IPS-15b (cell line): Measurements from ENCODE around the gene LAMA2.

Experiments
- H3K27me3 ChIP-seq: one replicate; pipeline ENCODE4 v1.6.1; 2013; ENCODE audit warnings: low read length; ENCODE audit not compliant: control insufficient read depth, insufficient read depth
- H3K36me3 ChIP-seq: one replicate; pipeline ENCODE4 v1.6.1; 2013; ENCODE audit warnings: low read length; ENCODE audit not compliant: control insufficient read depth, insufficient read depth
- H3K4me1 ChIP-seq: one replicate; pipeline ENCODE4 v1.6.1; 2013; ENCODE audit warnings: mild to moderate bottlenecking, low read length; ENCODE audit not compliant: control insufficient read depth, insufficient read depth
- H3K4me3 ChIP-seq: one replicate; pipeline ENCODE4 v1.5.1; 2013; ENCODE audit warnings: low read depth, low read length
- H3K9ac ChIP-seq: one replicate; pipeline ENCODE4 v1.6.1; 2013; ENCODE audit warnings: low read depth, mild to moderate bottlenecking, low read length
- H3K9me3 ChIP-seq: one replicate; pipeline ENCODE4 v1.6.1; 2013; ENCODE audit warnings: mild to moderate bottlenecking, low read length; ENCODE audit not compliant: control insufficient read depth, insufficient read depth

LAMA2 gene

DNA sequence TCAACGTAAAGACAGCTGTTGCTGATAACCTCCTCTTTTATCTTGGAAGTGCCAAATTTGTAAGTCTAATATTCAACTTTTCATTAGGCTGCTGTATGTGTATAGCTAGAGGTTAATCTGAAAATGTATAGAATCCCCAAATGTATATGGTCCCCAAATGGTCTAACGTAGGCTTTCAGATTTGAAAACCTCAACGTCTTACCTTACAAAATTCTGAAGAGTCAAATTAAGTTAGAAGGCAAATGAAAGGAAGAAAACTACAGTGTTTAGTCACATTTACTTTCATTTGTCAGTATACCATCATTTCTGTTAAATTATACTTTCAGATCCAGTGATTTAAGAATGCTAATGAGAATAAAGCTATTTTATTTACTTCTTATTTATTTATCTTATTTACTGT, 570.1 kb downstream of the LAMA2 start:
- no peak overlapping the region for H3K9ac ChIP-seq
- no peaks in the 10 kb centered on the region for H3K36me3 ChIP-seq
- H3K27me3 ChIP-seq, result no peaks in the 10 kb centered on the region
- H3K9me3 ChIP-seq, result no peaks in the 10 kb centered on the region
- no peaks in the 10 kb centered on the region for H3K4me1 ChIP-seq
- no peak overlapping the region for H3K4me3 ChIP-seq

DNA sequence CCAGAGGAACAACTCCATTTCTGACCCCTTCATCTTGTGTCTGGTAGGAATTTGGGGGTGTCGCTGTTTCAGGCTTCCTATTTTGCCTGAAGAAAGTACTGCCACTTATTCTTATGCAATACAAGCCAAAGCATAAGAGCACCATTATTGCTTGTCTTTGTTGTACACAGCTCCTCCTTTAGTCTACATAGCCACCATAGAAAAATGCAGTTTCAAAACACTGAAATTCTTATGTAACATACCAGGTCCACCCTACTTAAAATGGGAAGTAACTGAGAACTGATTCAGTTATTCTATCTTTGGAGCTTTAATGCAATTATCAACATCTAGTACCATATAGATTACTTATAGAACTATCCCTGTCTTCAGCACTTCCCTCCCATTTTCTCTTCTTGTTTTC, 571.5 kb downstream of the LAMA2 start:
- Histone ChIP-seq H3K9me3 (no peaks in the 10 kb centered on the region), H3K4me3 (no peak overlapping the region), H3K4me1 (no peaks in the 10 kb centered on the region), H3K36me3 (no peaks in the 10 kb centered on the region), H3K9ac (no peak overlapping the region), H3K27me3 (no peaks in the 10 kb centered on the region)

DNA sequence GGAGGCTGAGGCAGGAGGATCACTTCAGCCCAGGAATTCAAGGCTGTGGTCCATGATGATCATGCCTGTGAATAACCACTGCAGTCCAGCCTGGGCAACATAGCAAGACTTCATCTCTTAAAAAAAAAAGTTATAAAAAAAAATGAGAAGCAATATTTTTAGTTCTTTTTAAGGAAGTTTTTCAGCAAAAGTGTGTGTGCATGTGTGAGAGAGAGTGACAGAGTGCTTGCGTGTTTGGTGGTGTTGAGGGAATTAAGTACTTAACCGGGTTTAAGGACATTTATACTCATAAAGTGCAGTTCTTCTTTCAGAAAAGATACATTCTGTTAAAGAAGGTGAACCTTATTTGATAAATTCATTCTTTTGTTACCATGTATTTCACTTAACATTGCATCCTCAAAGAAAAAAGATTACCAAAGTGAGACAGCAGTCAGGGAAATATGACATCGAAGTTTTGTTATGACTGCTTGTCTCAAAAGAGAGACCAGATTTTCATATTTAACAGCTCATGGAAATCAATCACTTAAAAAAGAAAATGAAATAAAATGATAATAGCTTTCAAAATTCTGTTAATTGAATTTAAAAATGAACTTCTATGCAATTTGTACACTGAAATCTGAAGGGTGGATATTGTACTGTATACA, 572.3 kb downstream of the LAMA2 start:
- Histone ChIP-seq H3K36me3 (no peaks in the 10 kb centered on the region), H3K27me3 (no peaks in the 10 kb centered on the region), H3K4me3 (no peak overlapping the region), H3K4me1 (peaks cover 3% of the 10 kb centered on the region), H3K9ac (no peak overlapping the region), H3K9me3 (no peaks in the 10 kb centered on the region)

DNA sequence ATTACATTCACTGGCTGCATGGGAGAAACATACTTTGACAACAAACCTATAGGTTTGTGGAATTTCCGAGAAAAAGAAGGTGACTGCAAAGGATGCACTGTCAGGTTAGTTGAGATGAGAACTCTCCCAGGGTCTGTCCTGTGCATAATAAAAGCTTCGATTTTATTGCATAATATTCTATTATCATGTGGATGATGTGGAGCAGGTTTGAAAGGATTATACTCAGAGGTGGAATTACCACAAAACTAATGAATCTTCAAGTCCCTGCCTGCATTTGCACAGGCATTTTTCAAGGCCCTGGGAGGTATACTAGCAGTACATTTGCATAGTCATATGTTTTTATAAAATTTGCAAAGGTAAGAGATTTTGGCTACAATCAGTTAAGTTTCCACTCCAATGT, 577.3 kb downstream of the LAMA2 start:
- no peaks in the 10 kb centered on the region for H3K9me3 ChIP-seq
- no peaks in the 10 kb centered on the region for H3K27me3 ChIP-seq
- no peaks in the 10 kb centered on the region for H3K36me3 ChIP-seq
- H3K4me1 ChIP-seq, result peaks cover 9% of the 10 kb centered on the region
- no peak overlapping the region for H3K4me3 ChIP-seq
- H3K9ac ChIP-seq, result no peak overlapping the region

DNA sequence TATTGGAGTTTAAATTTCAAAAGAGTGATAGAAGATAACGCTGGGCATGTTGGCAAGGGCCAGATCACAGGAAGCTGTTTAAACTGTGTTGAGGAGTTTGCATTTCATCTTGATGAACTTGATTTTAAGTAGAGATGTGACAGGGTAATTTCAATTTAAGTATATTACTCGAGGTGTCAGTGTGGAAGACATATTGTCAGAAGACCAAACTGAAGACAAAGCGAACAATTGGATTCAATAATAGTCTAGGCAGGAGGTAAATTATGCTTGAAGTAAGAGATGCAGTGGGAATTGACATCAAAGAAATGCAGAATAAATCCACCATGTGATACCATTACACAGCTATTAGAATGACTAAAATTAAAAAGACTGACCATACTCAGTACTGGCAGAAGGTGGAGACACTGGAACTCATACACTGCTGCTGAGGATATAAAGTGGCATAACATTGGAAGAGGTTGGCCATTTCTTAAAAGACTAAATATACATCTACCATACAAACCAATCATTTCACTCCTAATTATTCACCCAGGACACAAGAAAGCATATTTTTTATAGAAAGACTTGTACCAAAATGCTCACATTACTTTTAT, 586.2 kb downstream of the LAMA2 start:
- H3K36me3 ChIP-seq, result no peaks in the 10 kb centered on the region
- no peaks in the 10 kb centered on the region for H3K9me3 ChIP-seq
- H3K4me3 ChIP-seq, result no peak overlapping the region
- no peaks in the 10 kb centered on the region for H3K4me1 ChIP-seq
- no peaks in the 10 kb centered on the region for H3K27me3 ChIP-seq
- no peak overlapping the region for H3K9ac ChIP-seq

DNA sequence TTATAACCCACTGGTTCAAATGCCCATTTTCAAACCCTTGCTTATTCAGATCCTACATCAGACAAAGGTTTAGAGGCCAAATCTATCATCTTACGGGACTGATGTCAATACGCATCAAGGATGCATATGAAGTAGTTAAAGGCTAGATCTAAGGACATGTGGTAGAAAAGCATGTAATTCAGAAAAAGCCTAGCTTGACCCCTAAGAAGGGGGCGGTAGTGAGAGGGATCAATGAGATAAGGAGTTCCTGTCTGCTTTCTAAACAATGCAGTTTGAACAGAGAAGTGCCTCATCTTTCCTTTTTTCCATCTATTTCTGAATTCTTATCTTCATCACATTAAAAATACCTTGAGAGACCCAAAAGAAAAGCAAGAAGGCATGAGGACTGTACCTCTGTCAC, 589.3 kb downstream of the LAMA2 start:
- no peak overlapping the region for H3K4me3 ChIP-seq
- no peaks in the 10 kb centered on the region for H3K4me1 ChIP-seq
- no peaks in the 10 kb centered on the region for H3K27me3 ChIP-seq
- no peaks in the 10 kb centered on the region for H3K36me3 ChIP-seq
- H3K9ac ChIP-seq, result no peak overlapping the region
- H3K9me3 ChIP-seq, result no peaks in the 10 kb centered on the region

DNA sequence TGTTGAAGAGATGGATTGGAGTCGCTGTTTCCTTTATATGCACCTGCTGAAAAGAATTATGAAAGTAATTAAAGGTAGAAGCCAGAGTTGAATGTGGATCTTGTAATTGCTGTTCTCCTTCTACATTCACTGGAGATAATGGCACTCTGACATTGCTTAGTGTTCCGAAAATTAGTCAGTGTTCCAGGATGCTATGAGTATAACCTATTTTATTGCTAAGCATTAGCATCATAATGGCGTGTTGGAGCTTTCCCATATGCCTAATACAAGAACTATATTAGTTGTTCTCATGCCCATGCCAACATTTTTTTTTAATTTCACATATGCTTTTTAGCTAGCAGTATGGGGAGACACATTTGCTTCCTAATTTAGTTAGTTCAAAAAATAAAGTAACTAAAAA, 590.6 kb downstream of the LAMA2 start:
- no peaks in the 10 kb centered on the region for H3K4me1 ChIP-seq
- no peaks in the 10 kb centered on the region for H3K27me3 ChIP-seq
- H3K36me3 ChIP-seq, result no peaks in the 10 kb centered on the region
- H3K9ac ChIP-seq, result no peak overlapping the region
- H3K4me3 ChIP-seq, result no peak overlapping the region
- H3K9me3 ChIP-seq, result no peaks in the 10 kb centered on the region

DNA sequence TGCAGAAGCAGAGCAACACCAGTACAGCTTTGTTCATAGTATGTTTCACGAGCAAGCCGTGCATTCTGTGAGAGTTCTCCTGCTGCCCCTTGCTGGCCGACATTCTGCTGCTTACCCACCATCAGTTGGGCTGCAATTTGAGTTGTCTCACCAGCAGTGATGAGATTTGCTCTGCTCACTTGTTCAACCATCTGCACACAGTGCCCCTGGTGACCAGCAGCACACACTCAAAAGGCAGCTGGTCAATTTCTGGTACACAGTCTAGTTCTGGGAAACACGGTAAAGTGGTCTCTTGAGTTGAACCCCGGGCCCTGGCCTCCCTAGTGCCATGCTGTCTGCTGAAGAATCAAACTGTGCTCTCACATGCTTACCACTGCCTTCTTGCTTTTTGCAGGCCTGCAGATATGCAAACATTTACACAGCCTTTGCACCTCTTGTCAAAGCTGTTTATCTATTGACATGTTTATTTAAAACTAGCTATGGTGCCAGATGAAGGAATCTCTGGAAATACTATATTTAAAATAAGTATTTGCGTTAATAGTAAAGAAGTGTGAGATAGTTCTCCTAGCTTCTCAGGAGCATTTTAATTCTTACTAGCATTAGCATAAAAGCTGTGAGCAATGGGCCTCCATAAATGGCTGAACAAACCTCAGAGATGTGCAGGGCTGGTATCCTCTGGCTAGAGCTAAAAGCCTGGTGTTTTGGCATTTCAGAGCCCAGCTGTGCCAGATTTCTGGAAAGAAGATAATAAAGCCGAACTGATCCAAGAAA, 592.7 kb downstream of the LAMA2 start:
- H3K27me3 ChIP-seq, result no peaks in the 10 kb centered on the region
- no peaks in the 10 kb centered on the region for H3K9me3 ChIP-seq
- H3K9ac ChIP-seq, result no peak overlapping the region
- no peaks in the 10 kb centered on the region for H3K36me3 ChIP-seq
- H3K4me1 ChIP-seq, result no peaks in the 10 kb centered on the region
- no peak overlapping the region for H3K4me3 ChIP-seq

DNA sequence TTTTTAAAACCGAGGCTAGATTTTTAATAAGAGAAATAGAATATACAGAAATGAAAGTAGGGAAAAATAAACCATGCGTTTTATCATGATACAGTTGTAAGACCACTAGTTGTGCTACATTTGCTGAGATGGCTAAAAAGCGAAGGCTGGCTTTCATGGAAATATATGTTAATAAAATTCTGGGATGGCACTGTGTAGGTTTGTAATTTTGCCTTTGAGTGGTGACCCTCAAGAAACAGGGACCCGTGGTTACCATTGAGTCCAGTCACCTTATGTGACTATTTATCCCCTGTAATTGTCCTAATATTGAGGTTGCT, 593.3 kb downstream of the LAMA2 start:
- Histone ChIP-seq H3K4me1 (no peaks in the 10 kb centered on the region), H3K27me3 (no peaks in the 10 kb centered on the region), H3K36me3 (no peaks in the 10 kb centered on the region), H3K9me3 (no peaks in the 10 kb centered on the region), H3K4me3 (no peak overlapping the region), H3K9ac (no peak overlapping the region)

DNA sequence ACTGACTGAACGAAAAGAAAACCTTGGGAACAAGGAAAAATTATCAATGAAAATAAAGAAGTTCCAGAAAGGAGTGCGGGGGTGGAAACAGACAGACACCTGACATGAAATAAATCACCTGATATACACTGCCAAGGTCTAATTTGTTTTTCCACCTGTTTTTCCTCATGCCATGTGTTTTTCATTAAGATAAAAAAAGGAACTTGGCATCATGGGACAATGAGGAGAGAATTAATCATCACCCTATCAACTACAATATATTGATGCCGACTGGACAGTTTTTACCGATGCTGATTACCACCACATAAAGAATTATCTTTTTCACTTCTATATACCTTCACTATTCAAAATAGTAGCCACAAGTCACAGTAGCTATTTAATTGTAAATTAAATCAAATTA, 593.9 kb downstream of the LAMA2 start:
- Histone ChIP-seq H3K27me3 (no peaks in the 10 kb centered on the region), H3K9me3 (no peaks in the 10 kb centered on the region), H3K9ac (no peak overlapping the region), H3K4me1 (no peaks in the 10 kb centered on the region), H3K4me3 (no peak overlapping the region), H3K36me3 (no peaks in the 10 kb centered on the region)

DNA sequence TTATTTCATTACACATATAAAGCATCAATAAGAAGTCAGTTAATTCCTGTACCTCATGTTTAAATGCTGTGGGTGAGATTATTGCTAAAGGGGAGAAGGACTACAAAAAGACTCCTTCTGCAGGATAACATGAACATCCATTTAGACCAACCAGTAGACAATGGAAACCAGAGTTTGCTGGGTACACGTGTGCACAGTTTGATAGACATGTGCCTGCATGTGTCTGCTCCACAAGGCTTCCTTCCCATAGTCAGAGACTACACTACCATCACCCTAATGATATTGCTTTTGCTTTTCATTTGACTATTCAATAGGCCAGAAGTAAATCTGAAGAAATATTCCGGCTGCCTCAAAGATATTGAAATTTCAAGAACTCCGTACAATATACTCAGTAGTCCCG, 595.4 kb downstream of the LAMA2 start:
- Histone ChIP-seq H3K27me3 (no peaks in the 10 kb centered on the region), H3K4me1 (no peaks in the 10 kb centered on the region), H3K9ac (no peak overlapping the region), H3K9me3 (no peaks in the 10 kb centered on the region), H3K4me3 (no peak overlapping the region), H3K36me3 (no peaks in the 10 kb centered on the region)

DNA sequence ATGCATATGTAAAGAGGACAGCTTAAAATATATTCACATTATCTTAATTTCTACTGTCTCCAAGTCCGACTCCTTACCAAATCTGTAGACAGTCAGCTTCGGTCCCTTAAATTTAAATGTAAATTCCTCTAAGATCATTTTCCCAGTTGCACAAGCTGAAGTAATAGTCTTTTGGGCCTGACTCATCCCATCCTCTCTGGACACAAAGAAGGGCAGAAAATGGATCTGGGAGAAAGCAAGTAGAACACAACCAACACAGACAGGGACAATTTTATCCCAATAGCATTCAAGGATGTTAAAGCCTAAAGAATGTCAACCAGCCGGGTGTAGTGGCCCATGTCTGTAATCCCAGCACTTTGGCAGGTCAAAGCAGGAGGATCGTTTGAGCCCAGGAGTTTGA, 598.8 kb downstream of the LAMA2 start:
- Histone ChIP-seq H3K27me3 (no peaks in the 10 kb centered on the region), H3K4me1 (no peaks in the 10 kb centered on the region), H3K9me3 (no peaks in the 10 kb centered on the region), H3K4me3 (no peak overlapping the region), H3K36me3 (no peaks in the 10 kb centered on the region), H3K9ac (no peak overlapping the region)
